Measurements from ENCODE around the gene COMT. TPM values are rescaled to one million over a fixed set of nuclear protein-coding genes. Genes with fewer than 3 reads are reported as not detected.

Gene COMT
- total RNA-seq, 6 donors from 2014 or later: 136 to 475 (median 272) TPM

GRCh38 chr22:19976671-19977070 lies 35.1 kb downstream of the COMT start:
- no peak for TF ChIP-seq CTCF (IDR thresholded peaks at IDR 0.05)
- TF ChIP-seq EP300 (IDR thresholded peaks at IDR 0.05): no peak
- no peak for TF ChIP-seq POLR2A (IDR thresholded peaks at IDR 0.05)
- TF ChIP-seq POLR2AphosphoS5 (IDR thresholded peaks at IDR 0.05): no peak
- peaks cover 0 to 56% (median 27%) of the 10 kb centered on the region in 4 donors for H3K36me3 ChIP-seq
- H3K4me1 ChIP-seq: peaks cover 6 to 18% (median 12%) of the 10 kb centered on the region in 4 donors
- peak in 1 of 2 donors; percentile 35 for DNase-seq
- no peaks in the 10 kb centered on the region for H3K27me3 ChIP-seq
- WGBS, 2 donors: 96 to 100% methylated on average over 1 to 3 of the region's 3 CpGs
- no peak for ATAC-seq (ENCODE audit: low FRiP score in 2 of 2)
- no peak overlapping the region for H3K27ac ChIP-seq
- no peaks in the 10 kb centered on the region for H3K9me3 ChIP-seq
- H3K4me3 ChIP-seq: no peak overlapping the region

DNA sequence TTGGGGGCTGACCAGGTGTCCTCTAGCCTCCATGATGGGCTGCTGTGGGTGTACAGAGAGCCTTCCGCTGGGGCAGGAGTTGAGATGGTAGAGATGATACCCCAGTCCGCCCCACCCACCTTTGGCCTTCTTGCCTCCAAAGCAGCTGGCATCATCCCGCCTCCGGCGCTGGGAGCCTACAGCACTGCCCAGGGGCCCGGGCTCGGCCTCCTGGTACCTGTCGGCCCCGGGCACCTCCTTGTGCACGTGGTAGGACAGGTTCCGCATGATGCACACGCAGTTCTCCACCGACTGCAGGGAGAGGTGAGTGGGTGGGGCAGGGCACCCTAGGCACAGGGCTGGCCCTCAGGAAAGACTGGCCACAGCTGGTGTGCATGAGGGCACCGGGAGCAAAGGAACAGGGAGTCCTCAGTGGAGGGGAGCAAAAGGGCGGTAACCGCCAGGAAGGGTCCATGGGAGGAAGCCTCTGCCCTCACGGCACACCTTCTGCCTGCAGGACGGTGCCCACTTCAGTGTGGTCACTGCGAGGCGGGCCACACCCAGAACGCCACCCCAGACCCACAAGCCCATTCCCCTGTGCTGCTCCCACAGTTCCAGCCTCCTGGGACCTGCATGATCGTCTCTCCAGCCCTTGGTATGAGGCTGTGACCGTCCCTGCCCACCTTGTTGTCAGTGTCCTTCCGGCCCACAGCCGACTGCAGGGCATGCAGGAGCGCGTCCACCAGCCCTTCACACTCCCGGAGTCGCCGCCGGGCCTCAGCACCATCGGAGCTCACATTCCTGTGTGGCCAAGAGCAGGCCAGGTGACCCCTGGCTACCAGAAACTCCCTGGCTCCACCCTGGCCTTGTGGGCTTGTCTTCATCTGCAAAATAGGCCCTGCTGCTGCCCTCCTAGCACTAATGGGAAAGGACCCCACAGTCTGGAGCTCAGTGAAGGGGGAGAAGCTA lies 36.0 kb downstream of the COMT start:
- Histone ChIP-seq H3K36me3 (peaks cover 0 to 50% (median 24%) of the 10 kb centered on the region in 4 donors), H3K27me3 (no peaks in the 10 kb centered on the region), H3K9me3 (no peaks in the 10 kb centered on the region), H3K4me1 (peaks cover 0 to 11% (median 7%) of the 10 kb centered on the region in 4 donors), H3K27ac (no peak overlapping the region), H3K4me3 (no peak overlapping the region)
- no peak for TF ChIP-seq CTCF (IDR thresholded peaks at IDR 0.05)
- TF ChIP-seq POLR2AphosphoS5 (IDR thresholded peaks at IDR 0.05): no peak
- TF ChIP-seq POLR2A (IDR thresholded peaks at IDR 0.05): no peak
- no peak for TF ChIP-seq EP300 (IDR thresholded peaks at IDR 0.05)
- DNase-seq (peak in 1 of 2 donors; percentile 73), ATAC-seq (ENCODE audit: low FRiP score in 2 of 2) (no peak)
- 90 to 100% methylated on average over 2 to 32 of the region's 32 CpGs for WGBS, 2 donors

DNA sequence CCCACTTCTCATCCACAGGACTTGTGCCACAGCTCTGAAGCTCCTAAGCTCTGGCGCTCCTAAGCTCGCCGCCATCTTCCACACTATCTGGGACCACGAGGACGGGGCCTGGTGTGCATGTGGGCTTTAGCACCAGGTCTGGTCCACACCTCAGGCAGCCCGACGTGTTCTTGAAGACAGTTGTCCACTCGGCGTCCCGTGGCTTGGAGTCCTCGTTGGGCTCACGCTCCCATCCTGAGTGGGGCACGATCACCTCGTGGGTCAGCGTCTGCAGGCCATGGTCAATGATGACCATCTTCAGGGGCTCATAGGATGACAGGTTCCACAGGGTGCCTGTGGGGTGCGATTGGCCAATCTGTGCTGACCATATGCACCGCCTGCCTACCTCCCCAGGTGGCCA lies 37.2 kb downstream of the COMT start:
- Histone ChIP-seq H3K36me3 (peaks cover 0 to 39% (median 18%) of the 10 kb centered on the region in 4 donors), H3K4me3 (no peak overlapping the region)
- 95 to 97% methylated on average over 6 to 17 of the region's 17 CpGs for WGBS, 2 donors

DNA sequence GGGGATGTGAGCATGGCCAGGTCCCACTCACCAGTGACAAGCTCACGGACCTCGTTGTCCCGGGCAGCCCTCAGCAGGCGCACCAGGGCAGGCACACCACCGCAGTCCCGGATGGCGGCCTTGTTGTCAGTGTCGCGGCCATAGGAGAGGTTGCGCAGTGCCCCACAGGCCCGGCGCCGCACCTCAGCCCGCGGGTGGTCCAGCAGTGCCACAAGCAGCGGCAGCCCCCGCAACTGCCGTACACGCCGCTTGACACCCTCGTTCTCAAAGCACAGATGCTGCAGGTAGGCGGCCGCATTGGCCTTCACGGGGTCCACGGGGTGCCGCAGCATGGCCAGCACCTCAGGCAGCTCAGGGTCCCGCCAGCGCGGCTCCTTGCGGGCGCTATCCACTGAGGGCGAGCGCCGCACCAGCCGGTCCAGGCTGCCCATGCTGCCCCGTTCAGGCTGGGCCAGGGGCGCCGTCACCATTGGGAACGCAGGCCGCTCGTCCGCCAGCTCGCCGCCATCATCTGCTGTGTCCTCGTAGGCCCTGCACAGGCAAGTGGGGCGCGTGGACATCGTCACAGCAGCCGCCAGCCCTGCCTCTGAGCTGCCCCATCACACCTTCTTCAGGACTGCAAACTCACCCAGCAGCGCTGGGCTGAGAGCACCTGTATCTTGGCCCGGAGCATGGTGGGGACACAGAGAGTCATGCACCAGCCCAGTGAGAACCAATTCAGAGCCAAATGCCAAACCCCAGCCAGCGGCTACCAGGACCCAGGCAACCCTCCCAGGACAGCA lies 38.3 kb downstream of the COMT start:
- Histone ChIP-seq H3K27me3 (no peaks in the 10 kb centered on the region), H3K4me1 (peaks cover 0 to 12% (median 4%) of the 10 kb centered on the region in 4 donors), H3K9me3 (no peaks in the 10 kb centered on the region), H3K36me3 (peaks cover 0 to 37% (median 18%) of the 10 kb centered on the region in 4 donors), H3K4me3 (no peak overlapping the region), H3K27ac (no peak overlapping the region)
- 93 to 95% methylated on average over 16 to 48 of the region's 52 CpGs for WGBS, 2 donors
- no peak for TF ChIP-seq POLR2A (IDR thresholded peaks at IDR 0.05)
- no peak for TF ChIP-seq POLR2AphosphoS5 (IDR thresholded peaks at IDR 0.05)
- no peak for TF ChIP-seq EP300 (IDR thresholded peaks at IDR 0.05)
- TF ChIP-seq CTCF (IDR thresholded peaks at IDR 0.05): no peak
- no peak for ATAC-seq (ENCODE audit: low FRiP score in 2 of 2)
- DNase-seq: peak in 1 of 2 donors; percentile 83

More for the DNA sequence above, 37.2 kb downstream of the COMT start:
- Histone ChIP-seq H3K27ac (no peak overlapping the region), H3K27me3 (no peaks in the 10 kb centered on the region), H3K9me3 (no peaks in the 10 kb centered on the region), H3K4me1 (peaks cover 0 to 11% (median 7%) of the 10 kb centered on the region in 4 donors)
- ATAC-seq (ENCODE audit: low FRiP score in 2 of 2) (no peak), DNase-seq (peak in 1 of 2 donors; percentile 66)
- TF ChIP-seq POLR2AphosphoS5 (IDR thresholded peaks at IDR 0.05): no peak
- TF ChIP-seq EP300 (IDR thresholded peaks at IDR 0.05): no peak
- TF ChIP-seq POLR2A (IDR thresholded peaks at IDR 0.05): no peak
- no peak for TF ChIP-seq CTCF (IDR thresholded peaks at IDR 0.05)

Data from upper lobe of left lung (tissue), 6 donors.